ENCODE measurements around the gene GSG1L.

- TF ChIP-seq, protein P1, sequence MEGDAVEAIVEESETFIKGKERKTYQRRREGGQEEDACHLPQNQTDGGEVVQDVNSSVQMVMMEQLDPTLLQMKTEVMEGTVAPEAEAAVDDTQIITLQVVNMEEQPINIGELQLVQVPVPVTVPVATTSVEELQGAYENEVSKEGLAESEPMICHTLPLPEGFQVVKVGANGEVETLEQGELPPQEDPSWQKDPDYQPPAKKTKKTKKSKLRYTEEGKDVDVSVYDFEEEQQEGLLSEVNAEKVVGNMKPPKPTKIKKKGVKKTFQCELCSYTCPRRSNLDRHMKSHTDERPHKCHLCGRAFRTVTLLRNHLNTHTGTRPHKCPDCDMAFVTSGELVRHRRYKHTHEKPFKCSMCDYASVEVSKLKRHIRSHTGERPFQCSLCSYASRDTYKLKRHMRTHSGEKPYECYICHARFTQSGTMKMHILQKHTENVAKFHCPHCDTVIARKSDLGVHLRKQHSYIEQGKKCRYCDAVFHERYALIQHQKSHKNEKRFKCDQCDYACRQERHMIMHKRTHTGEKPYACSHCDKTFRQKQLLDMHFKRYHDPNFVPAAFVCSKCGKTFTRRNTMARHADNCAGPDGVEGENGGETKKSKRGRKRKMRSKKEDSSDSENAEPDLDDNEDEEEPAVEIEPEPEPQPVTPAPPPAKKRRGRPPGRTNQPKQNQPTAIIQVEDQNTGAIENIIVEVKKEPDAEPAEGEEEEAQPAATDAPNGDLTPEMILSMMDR (IDR thresholded peaks at IDR 0.05; ENCODE audit: insufficient read depth, low read length, poor library complexity, severe bottlenecking): no peak
- no peak for TF ChIP-seq EZH2phosphoT487 (conservative IDR thresholded peaks at IDR 0.05; ENCODE audit: low read length)
Observed at GRCh38 chr16:28042811-28043210, 20.7 kb downstream of the GSG1L start.
